GM12891 (cell line): ENCODE data around the gene SUMO4. TPM values are rescaled to one million over a fixed set of nuclear protein-coding genes. Genes with fewer than 3 reads are reported as not detected.
A peak's percentile ranks its signal among the peaks of the same experiment; 100 is the strongest.

Source experiments
- DNase-seq: peaks from one replicate; pipeline ENCODE4 v3.0.0; 2011; ENCODE audit warnings: low spot score; ENCODE audit not compliant: insufficient read length
- FAIRE-seq: peaks from 2 replicates; lab custom pipeline; 2011; peaks lifted over from hg19 to GRCh38; lab: Jason Lieb, UNC
- PAX5 ChIP-seq: IDR thresholded peaks from 2 replicates; pipeline ENCODE4 v1.6.1; 2011; ENCODE audit warnings: low read length, moderate library complexity, mild to moderate bottlenecking; ENCODE audit not compliant: insufficient read depth, severe bottlenecking
- POLR2A ChIP-seq: IDR thresholded peaks from 2 replicates; pipeline ENCODE4 v1.6.1; 2011; ENCODE audit warnings: low read depth, low read length, control low read depth
- POLR2AphosphoS5 ChIP-seq: IDR thresholded peaks from 2 replicates; pipeline ENCODE4 v1.6.1; 2011; ENCODE audit warnings: low read depth, low read length, control low read depth
- POU2F2 ChIP-seq: IDR thresholded peaks from 2 replicates; pipeline ENCODE4 v1.6.1; 2011; ENCODE audit warnings: low read depth, mild to moderate bottlenecking, control low read depth, low read length, moderate library complexity
- SPI1 ChIP-seq: IDR thresholded peaks from 2 replicates; pipeline ENCODE4 v1.6.1; 2011; ENCODE audit warnings: low read depth, low read length, control low read depth
- TAF1 ChIP-seq: IDR thresholded peaks from 2 replicates; pipeline ENCODE4 v1.6.1; 2011; ENCODE audit warnings: low read depth, low read length, control low read depth
- polyA plus RNA-seq: library from polyadenylated mRNA; unstranded; fragments of >200 nt; gene quantifications from one replicate; pipeline ENCODE4 v1.2.1, GENCODE V29; 2012; ENCODE audit warnings: low read depth, missing spikeins, inconsistent platforms; ENCODE audit not compliant: missing spikeins

Gene SUMO4
- polyA plus RNA-seq: 0.17 TPM

GRCh38 chr6:149400050-149400449 lies at the start of gene SUMO4:
SUMO4 (plus strand) TSS chr6:149400262; CDS start chr6:149400392, 130 bp downstream.
- TF ChIP-seq SPI1 (no peak), POU2F2 (no peak), TAF1 (no peak), POLR2A (no peak), PAX5 (no peak), POLR2AphosphoS5 (no peak)
- no peak for FAIRE-seq
- no peak for DNase-seq

GRCh38 chr6:149354009-149354408 lies 46.1 kb upstream of the SUMO4 start:
- FAIRE-seq: no peak
- TF ChIP-seq POLR2AphosphoS5 (no peak), POLR2A (no peak), POU2F2 (no peak), SPI1 (no peak), TAF1 (no peak), PAX5 (no peak)
- DNase-seq: no peak

- TF ChIP-seq TAF1 (no peak), PAX5 (no peak), POLR2A (no peak), SPI1 (no peak)
- DNase-seq (no peak), FAIRE-seq (peak; percentile 77)
Measured at GRCh38 chr6:149356081-149356750, 43.8 kb upstream of the SUMO4 start.

- DNase-seq (no peak), FAIRE-seq (no peak)
- no peak for TF ChIP-seq SPI1
- no peak for TF ChIP-seq TAF1
- no peak for TF ChIP-seq POLR2A
- no peak for TF ChIP-seq POU2F2
- TF ChIP-seq POLR2AphosphoS5: no peak
- no peak for TF ChIP-seq PAX5
Measured at GRCh38 chr6:149357726-149358538, 42.1 kb upstream of the SUMO4 start.

GRCh38 chr6:149359440-149359839 lies 40.6 kb upstream of the SUMO4 start:
- FAIRE-seq: no peak
- DNase-seq: no peak
- no peak for TF ChIP-seq TAF1
- no peak for TF ChIP-seq POLR2A
- TF ChIP-seq POLR2AphosphoS5: no peak

- TF ChIP-seq POLR2A: no peak
- no peak for TF ChIP-seq POU2F2
- TF ChIP-seq PAX5: no peak
- TF ChIP-seq TAF1: no peak
- no peak for TF ChIP-seq SPI1
- no peak for TF ChIP-seq POLR2AphosphoS5
- no peak for DNase-seq
- FAIRE-seq: no peak
Measured at GRCh38 chr6:149360536-149360935, 39.5 kb upstream of the SUMO4 start.

GRCh38 chr6:149362289-149362688 lies 37.8 kb upstream of the SUMO4 start:
- TF ChIP-seq PAX5 (no peak), POU2F2 (no peak), SPI1 (no peak), TAF1 (no peak), POLR2AphosphoS5 (no peak)
- DNase-seq (no peak), FAIRE-seq (peak; percentile 33)

GRCh38 chr6:149363154-149363553 lies 36.9 kb upstream of the SUMO4 start:
- FAIRE-seq (no peak), DNase-seq (no peak)
- TF ChIP-seq SPI1 (no peak), PAX5 (no peak), POLR2AphosphoS5 (no peak), POLR2A (no peak), TAF1 (no peak), POU2F2 (no peak)

GRCh38 chr6:149364557-149364956 lies 35.5 kb upstream of the SUMO4 start:
- FAIRE-seq (peak; percentile 71), DNase-seq (no peak)
- TF ChIP-seq POU2F2 (no peak), POLR2A (no peak), TAF1 (no peak), PAX5 (no peak), SPI1 (no peak), POLR2AphosphoS5 (no peak)
